HG02571 (cell line): ENCODE data around the gene EFCAB8.
"Not testable (repeated sequence)": the region's sequence is repeated elsewhere in the genome, so short reads cannot be mapped to it uniquely, and the experiment has no call there.

Experiments
- ATAC-seq: cut with Tn5 transposase; IDR thresholded peaks from one replicate; pipeline ENCODE4 v1.9.1; 2021; ENCODE audit warnings: mild to moderate bottlenecking, moderate library complexity; ENCODE audit not compliant: unreplicated experiment

The EFCAB8 gene

GRCh38 chr20:32943490-32944052, 84.8 kb downstream of the EFCAB8 start:
- ATAC-seq: no peak

GRCh38 chr20:32945710-32946221, 87.0 kb downstream of the EFCAB8 start:
- ATAC-seq: no peak

- ATAC-seq: no peak
These were observed 87.9 kb downstream of the EFCAB8 start for GRCh38 chr20:32946629-32947028.

- ATAC-seq: not testable (repeated sequence)
These were observed 91.8 kb downstream of the EFCAB8 start for GRCh38 chr20:32950539-32950938.

- no peak for ATAC-seq
These were observed 98.7 kb downstream of the EFCAB8 start for GRCh38 chr20:32957459-32957858.

- no peak for ATAC-seq
These were observed 99.9 kb downstream of the EFCAB8 start for GRCh38 chr20:32958574-32958973.

- ATAC-seq: no peak
These were observed 100.9 kb downstream of the EFCAB8 start for GRCh38 chr20:32959351-32960221.

GRCh38 chr20:32960222-32960518, 101.4 kb downstream of the EFCAB8 start:
- ATAC-seq: no peak

- ATAC-seq: no peak
These were observed 102.4 kb downstream of the EFCAB8 start for GRCh38 chr20:32960849-32961731.

- ATAC-seq: no peak
These were observed 103.3 kb downstream of the EFCAB8 start for GRCh38 chr20:32962053-32962452.

- ATAC-seq: not testable (repeated sequence)
These were observed 103.9 kb downstream of the EFCAB8 start for GRCh38 chr20:32962646-32963045.

GRCh38 chr20:32963176-32963575, 104.5 kb downstream of the EFCAB8 start:
- ATAC-seq: no peak

- no peak for ATAC-seq
These were observed 105.9 kb downstream of the EFCAB8 start for GRCh38 chr20:32964575-32964974.

- ATAC-seq: no peak
These were observed 106.4 kb downstream of the EFCAB8 start for GRCh38 chr20:32965115-32965514.

- no peak for ATAC-seq
These were observed 107.1 kb downstream of the EFCAB8 start for GRCh38 chr20:32965581-32966373.

- ATAC-seq: no peak
These were observed 107.7 kb downstream of the EFCAB8 start for GRCh38 chr20:32966382-32966781.

GRCh38 chr20:32966881-32967781, 108.4 kb downstream of the EFCAB8 start:
- ATAC-seq: no peak

GRCh38 chr20:32967961-32968457, 109.3 kb downstream of the EFCAB8 start:
- no peak for ATAC-seq

GRCh38 chr20:32968478-32969241, 109.9 kb downstream of the EFCAB8 start:
- no peak for ATAC-seq
